Endothelial cell of umbilical vein (primary cell): ENCODE data around the gene TCF23. TPM values are rescaled to one million over a fixed set of nuclear protein-coding genes. Genes with fewer than 3 reads are reported as not detected.

ENCODE experiments used
- BruUV-seq: library from RNA; stranded (reverse); fragments of 400-500 nt; replicated peaks from 2 replicates; lab custom pipeline; 2021; lab: Mats Ljungman, UMichigan
- CTCF ChIA-PET: fragments of 300-600, 350-600 bp; sonication (Branson Sonifier 250); formaldehyde crosslinking; loops from one replicate; lab custom pipeline; 2021; ENCODE audit warnings: antibody characterized with exemption, inconsistent platforms; lab: Charles Lee
- POLR2A ChIA-PET: fragments of 300-600, 350-600 bp; sonication (Branson Sonifier 250); formaldehyde crosslinking; loops from one replicate; lab custom pipeline; 2021; ENCODE audit warnings: antibody characterized with exemption, inconsistent platforms; lab: Charles Lee
- DNase-seq: peaks from one replicate; pipeline ENCODE4 v3.0.0-alpha.2; 2011; ENCODE audit warnings: low read depth, low spot score
- FAIRE-seq: peaks from 2 replicates; lab custom pipeline; 2011; peaks lifted over from hg19 to GRCh38; lab: Jason Lieb, UNC
- H2AFZ ChIP-seq: 2 replicates; pipeline ENCODE4 v1.6.0; 2012; ENCODE audit warnings: low read depth, low read length, control low read depth, inconsistent platforms
- H3K27ac ChIP-seq: 2 replicates; pipeline ENCODE4 v1.5.1; 2011; ENCODE audit warnings: low read depth, mild to moderate bottlenecking, control low read depth, low read length, moderate library complexity; ENCODE audit not compliant: insufficient read depth
- H3K27me3 ChIP-seq, 2 experiments: 2 replicates each; pipeline versions ENCODE4 v1.6.0 to v1.6.1; 2011; ENCODE audit warnings: low read length in 2 of 2, mixed read lengths in 1 of 2; ENCODE audit not compliant: control insufficient read depth in 2 of 2, insufficient read depth in 2 of 2
- H3K36me3 ChIP-seq, 2 experiments: 2 replicates in 1 of 2; 3 replicates in 1 of 2; pipeline ENCODE4 v1.5.1; 2011; ENCODE audit warnings: low read length in 2 of 2, mild to moderate bottlenecking in 1 of 2, moderate library complexity in 1 of 2; ENCODE audit not compliant: control insufficient read depth in 2 of 2, insufficient read depth in 2 of 2; ENCODE audit errors: extremely low read depth in 1 of 2
- H3K4me1 ChIP-seq: 3 replicates; pipeline ENCODE4 v1.5.1; 2011; ENCODE audit warnings: mild to moderate bottlenecking, low read length; ENCODE audit not compliant: control insufficient read depth, insufficient read depth; ENCODE audit errors: extremely low read depth
- H3K4me2 ChIP-seq: 2 replicates; pipeline ENCODE4 v1.6.1; 2011; ENCODE audit warnings: low read length, control low read depth, mixed read lengths; ENCODE audit not compliant: insufficient read depth
- H3K4me3 ChIP-seq, 3 experiments: fragments of 200-600 bp in 1 of 3; sonication (generic), shearing (Covaris generic) in 1 of 3; replicated peaks in 1 of 3; 2 replicates each; pipeline ENCODE4 v1.5.1; 2011 to 2016; ENCODE audit warnings: control low read depth in 3 of 3, low read length in 3 of 3, mild to moderate bottlenecking in 2 of 3, inconsistent platforms in 1 of 3, low read depth in 1 of 3, moderate library complexity in 1 of 3; ENCODE audit not compliant: insufficient read depth in 1 of 3
- H3K79me2 ChIP-seq: 2 replicates; pipeline ENCODE4 v1.6.0; 2012; ENCODE audit warnings: low read length, inconsistent platforms; ENCODE audit not compliant: control insufficient read depth, insufficient read depth
- H3K9ac ChIP-seq: replicated peaks from 2 replicates; pipeline ENCODE3; 2011; ENCODE audit warnings: low read length, control low read depth; ENCODE audit not compliant: insufficient read depth; ENCODE audit errors: extremely low read depth
- H3K9me1 ChIP-seq: replicated peaks from 3 replicates; pipeline ENCODE4 v1.6.0; 2011; ENCODE audit warnings: mild to moderate bottlenecking, low read length; ENCODE audit not compliant: control insufficient read depth, insufficient read depth; ENCODE audit errors: extremely low read depth
- H3K9me3 ChIP-seq: replicated peaks from 2 replicates; pipeline ENCODE4 v1.5.1; 2012; ENCODE audit warnings: low read length, inconsistent platforms; ENCODE audit not compliant: control insufficient read depth, insufficient read depth
- H4K20me1 ChIP-seq: replicated peaks from 2 replicates; pipeline ENCODE3; 2011; ENCODE audit warnings: mild to moderate bottlenecking, low read length; ENCODE audit not compliant: control insufficient read depth, insufficient read depth; ENCODE audit errors: extremely low read depth
- EZH2 ChIP-seq: IDR thresholded peaks from 2 replicates; pipeline ENCODE4 v1.6.1; 2012; ENCODE audit warnings: borderline replicate concordance, low read depth, mild to moderate bottlenecking, moderate library complexity, low read length, inconsistent platforms; ENCODE audit not compliant: severe bottlenecking
- FOS ChIP-seq: IDR thresholded peaks from 2 replicates; pipeline ENCODE4 v1.6.1; 2011; ENCODE audit warnings: mild to moderate bottlenecking, low read length, moderate library complexity, borderline replicate concordance; ENCODE audit not compliant: insufficient read depth
- GATA2 ChIP-seq: IDR thresholded peaks from 2 replicates; pipeline ENCODE4 v1.7.0; 2011; ENCODE audit warnings: low read depth, mild to moderate bottlenecking, moderate library complexity, mixed read lengths, low read length; ENCODE audit not compliant: insufficient read length, insufficient read depth
- JUN ChIP-seq: IDR thresholded peaks from 2 replicates; pipeline ENCODE4 v1.6.1; 2011; ENCODE audit warnings: borderline replicate concordance, low read depth; ENCODE audit not compliant: insufficient read length, insufficient read depth
- MYC ChIP-seq: IDR thresholded peaks from one replicate; pipeline ENCODE4 v1.6.1; 2011; ENCODE audit warnings: mild to moderate bottlenecking, low read depth, low read length
- POLR2A ChIP-seq: IDR thresholded peaks from 2 replicates; pipeline ENCODE4 v1.6.1; 2012; ENCODE audit warnings: low read depth, mild to moderate bottlenecking, control low read depth, low read length
- POLR2AphosphoS5 ChIP-seq: IDR thresholded peaks from 2 replicates; pipeline ENCODE4 v1.6.1; 2012; ENCODE audit warnings: low read depth, mild to moderate bottlenecking, control low read depth, low read length, moderate library complexity; ENCODE audit not compliant: insufficient read depth
- dilution Hi-C: fragments of 300-500 bp; cut with MboI; formaldehyde crosslinking; loops from one replicate; pipeline ENCODE4 v1.15.0; 2019; ENCODE audit warnings: low sequenced_read_pairs; ENCODE audit not compliant: extremely low pct_ligation_motif_present
- intact Hi-C: fragments of 100-400 bp; cut with micrococcal nuclease; formaldehyde crosslinking; loops from one replicate; pipeline ENCODE4 v1.10.0; 2022
- polyA plus RNA-seq, 4 experiments: library from polyadenylated mRNA; depleted of rRNA in 3 of 4; stranded (reverse) in 3 of 4; unstranded in 1 of 4; fragments of >200 nt; gene quantifications; 2 replicates each; pipeline versions ENCODE4 v1.2.1 to v1.2.3, GENCODE V29; 2011 to 2012; ENCODE audit warnings: missing spikeins in 1 of 4
- total RNA-seq: library from RNA; stranded (reverse); gene quantifications from 2 replicates; pipeline ENCODE4 v1.2.3, GENCODE V29; 2021
- TF ChIP-seq, protein P1 (sequence below): IDR thresholded peaks from 2 replicates; pipeline ENCODE4 v1.6.1; 2011; ENCODE audit not compliant: insufficient read depth, insufficient read length
- TF ChIP-seq, protein P2 (sequence below), 2 donors: IDR thresholded peaks; 1 replicate in 1 of 2; 2 replicates in 1 of 2; pipeline ENCODE4 v1.5.1; 2011; ENCODE audit warnings: low read length in 2 of 2, mild to moderate bottlenecking in 2 of 2, moderate library complexity in 2 of 2, control low read depth in 1 of 2, inconsistent platforms in 1 of 2, low read depth in 1 of 2; ENCODE audit not compliant: insufficient read depth in 1 of 2; ENCODE audit errors: extremely low read depth in 1 of 2

TCF23 gene
- total and polyA plus RNA-seq, 2 donors (not counting 3 experiments of a cell fraction or from before 2014, with no cell fraction given), result not detected

DNA sequence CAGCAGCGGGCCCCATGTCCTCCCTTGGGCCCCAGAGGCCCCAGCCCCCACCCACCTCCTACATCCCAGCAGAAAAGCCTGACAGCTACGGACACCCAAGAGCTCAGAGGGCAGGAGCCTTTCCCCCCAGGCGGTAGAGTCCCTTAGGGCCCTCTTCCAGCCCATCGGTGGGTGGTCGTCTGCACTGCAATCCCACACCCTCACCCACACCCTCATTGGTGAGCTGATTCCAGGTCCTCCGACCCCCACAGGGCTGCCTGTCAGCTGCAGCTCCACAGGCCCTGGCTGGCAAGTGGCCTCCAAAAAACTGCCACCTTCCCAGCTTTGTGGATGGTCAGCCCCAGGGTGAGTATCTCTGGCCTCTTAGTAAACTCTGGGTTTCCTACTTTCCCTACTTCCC is 10.5 kb downstream of the TCF23 start:
- DNase-seq (no peak), FAIRE-seq (no peak)
- Histone ChIP-seq H3K9me3 (no peaks in the 10 kb centered on the region), H3K4me1 (no peaks in the 10 kb centered on the region), H3K4me2 (no peak overlapping the region), H3K9me1 (no peaks in the 10 kb centered on the region), H4K20me1 (no peaks in the 10 kb centered on the region), H3K4me3 (no peak overlapping the region), H3K36me3 (no peaks in the 10 kb centered on the region), H3K9ac (no peak overlapping the region), H3K79me2 (no peaks in the 10 kb centered on the region), H3K27me3 (no peaks in the 10 kb centered on the region), H2AFZ (no peak overlapping the region), H3K27ac (no peak overlapping the region)
- intact Hi-C loops, result loop anchor here (10.0 kb wide), 1 partner anchor 174 kb away; no protein-coding TSS in a partner anchor
- no peak for TF ChIP-seq POLR2AphosphoS5
- no peak for TF ChIP-seq EZH2
- no peak for TF ChIP-seq FOS
- no peak for TF ChIP-seq MYC
- no peak for TF ChIP-seq GATA2
- no peak for TF ChIP-seq POLR2A
- TF ChIP-seq JUN, result no peak
- TF ChIP-seq, protein P1, sequence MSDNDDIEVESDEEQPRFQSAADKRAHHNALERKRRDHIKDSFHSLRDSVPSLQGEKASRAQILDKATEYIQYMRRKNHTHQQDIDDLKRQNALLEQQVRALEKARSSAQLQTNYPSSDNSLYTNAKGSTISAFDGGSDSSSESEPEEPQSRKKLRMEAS, result no peak
- POLR2A ChIA-PET, result no interaction called here
- no TSS peak for BruUV-seq
- CTCF ChIA-PET, result interaction anchor here (0.5 to 3.0 kb wide), 5 partner anchors 9 to 32 kb away, joined by 4 to 23 read pairs (median 5); no protein-coding TSS in a partner anchor
- dilution Hi-C loops, result no loop called here

DNA sequence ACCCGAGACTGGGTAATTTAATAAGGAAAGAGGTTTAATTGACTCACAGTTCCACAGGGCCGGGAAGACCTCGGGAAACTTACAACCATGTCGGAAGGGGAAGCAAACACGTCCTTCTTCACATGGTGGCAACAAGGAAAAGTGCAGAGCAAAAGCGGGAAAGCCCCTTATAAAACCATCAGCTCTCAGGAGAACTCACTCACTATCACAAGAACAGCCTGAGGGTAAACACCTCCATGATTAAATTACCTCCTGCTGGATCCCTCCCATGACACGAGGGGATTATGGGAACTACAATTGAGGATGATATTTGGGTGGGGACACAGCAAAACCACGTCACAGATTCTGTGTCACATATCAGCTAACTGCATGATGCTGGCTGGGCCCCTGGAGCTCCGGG is 11.4 kb downstream of the TCF23 start:
- TF ChIP-seq POLR2AphosphoS5 (no peak), EZH2 (no peak), JUN (no peak), GATA2 (no peak), POLR2A (no peak), MYC (no peak)
- TF ChIP-seq, protein P2, sequence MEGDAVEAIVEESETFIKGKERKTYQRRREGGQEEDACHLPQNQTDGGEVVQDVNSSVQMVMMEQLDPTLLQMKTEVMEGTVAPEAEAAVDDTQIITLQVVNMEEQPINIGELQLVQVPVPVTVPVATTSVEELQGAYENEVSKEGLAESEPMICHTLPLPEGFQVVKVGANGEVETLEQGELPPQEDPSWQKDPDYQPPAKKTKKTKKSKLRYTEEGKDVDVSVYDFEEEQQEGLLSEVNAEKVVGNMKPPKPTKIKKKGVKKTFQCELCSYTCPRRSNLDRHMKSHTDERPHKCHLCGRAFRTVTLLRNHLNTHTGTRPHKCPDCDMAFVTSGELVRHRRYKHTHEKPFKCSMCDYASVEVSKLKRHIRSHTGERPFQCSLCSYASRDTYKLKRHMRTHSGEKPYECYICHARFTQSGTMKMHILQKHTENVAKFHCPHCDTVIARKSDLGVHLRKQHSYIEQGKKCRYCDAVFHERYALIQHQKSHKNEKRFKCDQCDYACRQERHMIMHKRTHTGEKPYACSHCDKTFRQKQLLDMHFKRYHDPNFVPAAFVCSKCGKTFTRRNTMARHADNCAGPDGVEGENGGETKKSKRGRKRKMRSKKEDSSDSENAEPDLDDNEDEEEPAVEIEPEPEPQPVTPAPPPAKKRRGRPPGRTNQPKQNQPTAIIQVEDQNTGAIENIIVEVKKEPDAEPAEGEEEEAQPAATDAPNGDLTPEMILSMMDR (IDR thresholded peaks at IDR 0.05; ENCODE audit: extremely low read depth in 1 of 2, insufficient read depth in 1 of 2, low read depth in 1 of 2, low read length in 2 of 2), result no peak
- TF ChIP-seq, protein P1, result no peak

More for the DNA sequence above, 11.4 kb downstream of the TCF23 start:
- Histone ChIP-seq H3K4me2 (no peak overlapping the region), H3K9me1 (no peaks in the 10 kb centered on the region), H4K20me1 (no peaks in the 10 kb centered on the region), H3K9me3 (no peaks in the 10 kb centered on the region), H3K36me3 (no peaks in the 10 kb centered on the region), H3K79me2 (no peaks in the 10 kb centered on the region), H3K4me3 (no peak overlapping the region), H2AFZ (no peak overlapping the region), H3K4me1 (no peaks in the 10 kb centered on the region), H3K27me3 (no peaks in the 10 kb centered on the region), H3K9ac (no peak overlapping the region), H3K27ac (no peak overlapping the region)
- ChIA-PET CTCF (interaction anchor here (1.0 to 3.0 kb wide), 5 partner anchors 10 to 51 kb away, joined by 3 to 23 read pairs (median 8); no protein-coding TSS in a partner anchor), POLR2A (no interaction called here)
- BruUV-seq, result no TSS peak
- dilution Hi-C loops, result no loop called here
- DNase-seq, result no peak
- intact Hi-C loops, result no loop called here
- no peak for FAIRE-seq
